Measurements from ENCODE around the gene POLR1G.

DNA sequence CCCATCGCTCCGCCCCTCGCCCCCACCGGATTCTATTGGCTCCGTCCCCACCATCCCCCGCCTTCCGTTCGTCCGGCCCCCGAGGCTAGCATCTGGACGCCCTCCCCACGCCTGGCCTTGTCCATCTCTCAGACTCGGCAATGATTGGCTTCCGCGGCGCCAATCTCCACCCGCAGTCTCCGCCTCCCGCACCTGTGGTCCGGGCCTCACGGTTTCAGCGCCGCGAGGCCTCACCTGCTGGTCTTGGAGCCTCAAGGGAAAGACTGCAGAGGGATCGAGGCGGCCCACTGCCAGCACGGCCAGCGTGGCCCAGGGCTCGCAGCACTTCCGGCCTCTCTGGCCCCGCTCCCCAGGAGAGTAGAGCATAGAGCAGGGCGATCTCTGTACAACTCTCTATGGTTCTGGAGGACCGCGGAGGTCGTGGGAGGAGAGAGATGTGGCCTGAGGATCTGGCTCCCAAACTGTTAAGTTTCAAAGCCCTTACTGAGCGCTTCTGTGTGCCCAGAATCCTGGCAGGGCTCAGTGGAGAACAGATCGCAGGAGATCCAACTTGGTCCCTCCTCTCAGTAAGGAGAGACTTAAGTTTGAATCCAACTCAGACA, 17.2 kb downstream of the POLR1G start, which contains the start of gene ERCC1:
- TF ChIP-seq, protein P1, sequence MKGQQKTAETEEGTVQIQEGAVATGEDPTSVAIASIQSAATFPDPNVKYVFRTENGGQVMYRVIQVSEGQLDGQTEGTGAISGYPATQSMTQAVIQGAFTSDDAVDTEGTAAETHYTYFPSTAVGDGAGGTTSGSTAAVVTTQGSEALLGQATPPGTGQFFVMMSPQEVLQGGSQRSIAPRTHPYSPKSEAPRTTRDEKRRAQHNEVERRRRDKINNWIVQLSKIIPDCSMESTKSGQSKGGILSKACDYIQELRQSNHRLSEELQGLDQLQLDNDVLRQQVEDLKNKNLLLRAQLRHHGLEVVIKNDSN (IDR thresholded peaks at IDR 0.05), result peak; percentile 56
- peak; percentile 63; the same call in 1 of the 2 replicates for TF ChIP-seq YY1 (IDR thresholded peaks at IDR 0.05; ENCODE audit: low read depth)
- no peak for TF ChIP-seq CEBPB (IDR thresholded peaks at IDR 0.05)
- peak; percentile 44; the same call in 1 of the 2 replicates for TF ChIP-seq EP300 (IDR thresholded peaks at IDR 0.05; ENCODE audit: borderline replicate concordance)

Data from Ishikawa (cell line).